GM19328 (cell line): ENCODE results near the gene ZFHX3.
"Not testable (repeated sequence)": the region's sequence is repeated elsewhere in the genome, so short reads cannot be mapped to it uniquely, and the experiment has no call there.

Source experiments
- ATAC-seq: cut with Tn5 transposase; IDR thresholded peaks from one replicate; pipeline ENCODE4 v1.9.1; 2021; ENCODE audit warnings: mild to moderate bottlenecking, moderate library complexity; ENCODE audit not compliant: unreplicated experiment

Gene ZFHX3

GRCh38 chr16:73024571-73025105 is 23.3 kb downstream of the ZFHX3 start:
- no peak for ATAC-seq

- no peak for ATAC-seq
These were observed 24.0 kb downstream of the ZFHX3 start for GRCh38 chr16:73023752-73024570.

GRCh38 chr16:73023320-73023719 is 24.6 kb downstream of the ZFHX3 start:
- no peak for ATAC-seq

GRCh38 chr16:73022534-73022933 is 25.4 kb downstream of the ZFHX3 start:
- ATAC-seq = no peak

- no peak for ATAC-seq
These were observed 25.9 kb downstream of the ZFHX3 start for GRCh38 chr16:73021866-73022495.

GRCh38 chr16:73020409-73020884 is 27.5 kb downstream of the ZFHX3 start:
- ATAC-seq = no peak

- ATAC-seq = no peak
These were observed 28.2 kb downstream of the ZFHX3 start for GRCh38 chr16:73019457-73020362.

GRCh38 chr16:73018821-73019456 is 29.0 kb downstream of the ZFHX3 start:
- no peak for ATAC-seq

- no peak for ATAC-seq
These were observed 30.6 kb downstream of the ZFHX3 start for GRCh38 chr16:73017321-73017720.

GRCh38 chr16:73016488-73016830 is 31.5 kb downstream of the ZFHX3 start:
- ATAC-seq = peak; percentile 31

GRCh38 chr16:73015612-73016487 is 32.1 kb downstream of the ZFHX3 start:
- ATAC-seq = peak; percentile 61

- no peak for ATAC-seq
These were observed 33.2 kb downstream of the ZFHX3 start for GRCh38 chr16:73014768-73015167.

GRCh38 chr16:73013974-73014373 is 34.0 kb downstream of the ZFHX3 start:
- ATAC-seq = no peak

GRCh38 chr16:73012341-73012740 is 35.6 kb downstream of the ZFHX3 start:
- ATAC-seq = no peak

GRCh38 chr16:73011926-73012325 is 36.0 kb downstream of the ZFHX3 start:
- no peak for ATAC-seq

- ATAC-seq = no peak
These were observed 37.7 kb downstream of the ZFHX3 start for GRCh38 chr16:73010150-73010676.

GRCh38 chr16:73009710-73010109 is 38.2 kb downstream of the ZFHX3 start:
- ATAC-seq = not testable (repeated sequence)

- ATAC-seq = no peak
These were observed 41.9 kb downstream of the ZFHX3 start for GRCh38 chr16:73006026-73006425.

- no peak for ATAC-seq
These were observed 45.1 kb downstream of the ZFHX3 start for GRCh38 chr16:73002866-73003265.
